PFSK-1 (cell line): ENCODE results near the gene CD300LD.

Source experiments
- TAF1 ChIP-seq: IDR thresholded peaks from 2 replicates; pipeline ENCODE4 v1.6.1; 2012; ENCODE audit warnings: low read length, control low read depth, borderline replicate concordance; ENCODE audit not compliant: insufficient read depth
- TF ChIP-seq, protein P1 (sequence below), 2 experiments: IDR thresholded peaks; 2 replicates each; pipeline versions ENCODE4 v1.6.1 to v1.8.0; 2011 to 2012; ENCODE audit warnings: low read depth in 2 of 2, low read length in 2 of 2, control low read depth in 1 of 2, inconsistent platforms in 1 of 2, mild to moderate bottlenecking in 1 of 2, moderate library complexity in 1 of 2; ENCODE audit not compliant: insufficient read depth in 1 of 2

DNA sequence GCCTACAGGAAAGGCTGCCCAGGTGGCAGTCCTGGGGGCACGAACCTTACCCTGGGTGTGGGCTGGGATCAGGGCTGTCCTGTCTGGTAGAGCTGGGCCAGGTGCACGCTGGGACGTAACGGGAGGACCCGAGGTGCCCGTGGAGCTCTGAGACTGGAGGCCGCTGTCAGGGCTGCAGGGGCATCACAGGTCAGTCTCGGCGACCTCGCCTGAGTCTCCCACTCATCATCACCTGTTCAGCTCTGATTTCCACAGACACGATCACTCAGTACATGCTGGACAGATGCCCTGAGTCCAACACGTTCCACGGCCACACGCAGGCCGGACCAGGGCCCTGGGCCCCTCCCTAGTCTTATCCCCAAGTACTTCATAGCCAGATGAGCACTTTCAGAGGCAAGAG lies 41.5 kb downstream of the CD300LD start:
- TF ChIP-seq, protein P1, sequence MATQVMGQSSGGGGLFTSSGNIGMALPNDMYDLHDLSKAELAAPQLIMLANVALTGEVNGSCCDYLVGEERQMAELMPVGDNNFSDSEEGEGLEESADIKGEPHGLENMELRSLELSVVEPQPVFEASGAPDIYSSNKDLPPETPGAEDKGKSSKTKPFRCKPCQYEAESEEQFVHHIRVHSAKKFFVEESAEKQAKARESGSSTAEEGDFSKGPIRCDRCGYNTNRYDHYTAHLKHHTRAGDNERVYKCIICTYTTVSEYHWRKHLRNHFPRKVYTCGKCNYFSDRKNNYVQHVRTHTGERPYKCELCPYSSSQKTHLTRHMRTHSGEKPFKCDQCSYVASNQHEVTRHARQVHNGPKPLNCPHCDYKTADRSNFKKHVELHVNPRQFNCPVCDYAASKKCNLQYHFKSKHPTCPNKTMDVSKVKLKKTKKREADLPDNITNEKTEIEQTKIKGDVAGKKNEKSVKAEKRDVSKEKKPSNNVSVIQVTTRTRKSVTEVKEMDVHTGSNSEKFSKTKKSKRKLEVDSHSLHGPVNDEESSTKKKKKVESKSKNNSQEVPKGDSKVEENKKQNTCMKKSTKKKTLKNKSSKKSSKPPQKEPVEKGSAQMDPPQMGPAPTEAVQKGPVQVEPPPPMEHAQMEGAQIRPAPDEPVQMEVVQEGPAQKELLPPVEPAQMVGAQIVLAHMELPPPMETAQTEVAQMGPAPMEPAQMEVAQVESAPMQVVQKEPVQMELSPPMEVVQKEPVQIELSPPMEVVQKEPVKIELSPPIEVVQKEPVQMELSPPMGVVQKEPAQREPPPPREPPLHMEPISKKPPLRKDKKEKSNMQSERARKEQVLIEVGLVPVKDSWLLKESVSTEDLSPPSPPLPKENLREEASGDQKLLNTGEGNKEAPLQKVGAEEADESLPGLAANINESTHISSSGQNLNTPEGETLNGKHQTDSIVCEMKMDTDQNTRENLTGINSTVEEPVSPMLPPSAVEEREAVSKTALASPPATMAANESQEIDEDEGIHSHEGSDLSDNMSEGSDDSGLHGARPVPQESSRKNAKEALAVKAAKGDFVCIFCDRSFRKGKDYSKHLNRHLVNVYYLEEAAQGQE (IDR thresholded peaks at IDR 0.05; ENCODE audit: insufficient read depth in 1 of 2, low read depth in 2 of 2, low read length in 2 of 2) = no peak
- no peak for TF ChIP-seq TAF1
